MCF 10A (cell line): ENCODE results near the gene NRL. TPM values are rescaled to one million over a fixed set of nuclear protein-coding genes. Genes with fewer than 3 reads are reported as not detected.

Experiments used
- BruUV-seq: library from RNA; stranded (reverse); fragments of 400-500 nt; replicated peaks from 2 replicates; lab custom pipeline; 2021; lab: Mats Ljungman, UMichigan
- CTCF ChIA-PET: fragments of 300-600 bp; sonication (Branson Sonifier 250); formaldehyde crosslinking; extraction: SDS; loops from one replicate; lab custom pipeline; 2021; ENCODE audit warnings: antibody characterized with exemption, inconsistent platforms; lab: Yijun Ruan, JAX
- POLR2A ChIA-PET: fragments of 300-600, 350-650 bp; sonication (Branson Sonifier 250); formaldehyde crosslinking; extraction: SDS; loops from one replicate; lab custom pipeline; 2020; ENCODE audit warnings: antibody characterized with exemption, inconsistent platforms; lab: Yijun Ruan, JAX
- DNase-seq: peaks from one replicate; pipeline ENCODE4 v3.0.0-alpha.2; 2018; ENCODE audit not compliant: unreplicated experiment
- H3K27ac Mint-ChIP-seq: one replicate; pipeline ENCODE4 v1.8.0; 2022; ENCODE audit warnings: mild to moderate bottlenecking, low read depth, mixed read lengths; ENCODE audit not compliant: unreplicated experiment
- H3K27me3 Mint-ChIP-seq: one replicate; pipeline ENCODE4 v1.8.0; 2022; ENCODE audit warnings: mixed read lengths; ENCODE audit not compliant: insufficient read depth, unreplicated experiment
- H3K36me3 Mint-ChIP-seq: one replicate; pipeline ENCODE4 v1.8.0; 2022; ENCODE audit warnings: mild to moderate bottlenecking, moderate library complexity, mixed read lengths; ENCODE audit not compliant: insufficient read depth, unreplicated experiment
- H3K4me1 Mint-ChIP-seq: one replicate; pipeline ENCODE4 v1.8.0; 2022; ENCODE audit warnings: mixed read lengths; ENCODE audit not compliant: insufficient read depth, unreplicated experiment
- H3K4me3 Mint-ChIP-seq: one replicate; pipeline ENCODE4 v1.8.0; 2022; ENCODE audit warnings: mild to moderate bottlenecking, moderate library complexity, mixed read lengths; ENCODE audit not compliant: unreplicated experiment
- H3K9me3 Mint-ChIP-seq: one replicate; pipeline ENCODE4 v1.8.0; 2022; ENCODE audit warnings: mixed read lengths; ENCODE audit not compliant: unreplicated experiment
- CTCF ChIP-seq: fragments of 200-600 bp; IDR thresholded peaks from one replicate; pipeline ENCODE4 v1.8.0; 2022; ENCODE audit warnings: antibody characterized with exemption, mild to moderate bottlenecking; ENCODE audit not compliant: unreplicated experiment
- intact Hi-C: fragments of 100-400 bp; cut with micrococcal nuclease; formaldehyde crosslinking; loops from 2 replicates; pipeline ENCODE4 v1.14.1; 2022
- total RNA-seq: library from RNA; stranded (reverse); gene quantifications from 2 replicates; pipeline ENCODE4 v1.2.3, GENCODE V29; 2022

NRL gene
- total RNA-seq, 1 experiment from 2014 or later: 2.1 TPM

- Mint-ChIP-seq H3K4me3 (peak overlapping the region; percentile 98), H3K4me1 (peaks cover 5% of the 10 kb centered on the region), H3K9me3 (no peaks in the 10 kb centered on the region), H3K27me3 (no peaks in the 10 kb centered on the region), H3K27ac (peak overlapping the region; percentile 7), H3K36me3 (peaks cover 28% of the 10 kb centered on the region)
- no peak for TF ChIP-seq CTCF
- no peak for DNase-seq
- no TSS peak for BruUV-seq
- CTCF ChIA-PET: interaction anchor here (0.6 to 10.3 kb wide), 6 partner anchors 9 to 286 kb away, joined by 3 to 141 read pairs (median 4); partner anchors contain the start of genes CARMIL3, IRF9, PCK2 and PSME1
- POLR2A ChIA-PET: interaction anchor here (0.6 to 5.7 kb wide), 13 partner anchors 8 to 843 kb away, joined by 3 to 114 read pairs (median 5); partner anchors contain the start of genes DCAF11, GMPR2, IPO4 and NEDD8
- intact Hi-C loops: no loop called here
These were observed 30.5 kb upstream of the NRL start for GRCh38 chr14:24145219-24145618.

GRCh38 chr14:24144451-24144850, 29.7 kb upstream of the NRL start:
- BruUV-seq: no TSS peak
- H3K27me3 Mint-ChIP-seq: no peaks in the 10 kb centered on the region
- no peaks in the 10 kb centered on the region for H3K9me3 Mint-ChIP-seq
- POLR2A ChIA-PET: interaction anchor here (0.9 to 5.7 kb wide), 4 partner anchors 9 to 45 kb away, joined by 3 to 41 read pairs (median 6); partner anchors contain the start of genes DCAF11, NRL and PSME1
- H3K27ac Mint-ChIP-seq: peak overlapping the region; percentile 7
- H3K36me3 Mint-ChIP-seq: peaks cover 27% of the 10 kb centered on the region
- CTCF ChIA-PET: interaction anchor here (0.6 to 10.3 kb wide), 3 partner anchors 16 to 287 kb away, joined by 3 to 141 read pairs (median 4); partner anchors contain the start of gene IRF9
- H3K4me1 Mint-ChIP-seq: peaks cover 7% of the 10 kb centered on the region
- intact Hi-C loops: no loop called here
- DNase-seq: no peak
- no peak overlapping the region for H3K4me3 Mint-ChIP-seq
- no peak for TF ChIP-seq CTCF

GRCh38 chr14:24143511-24143910, 28.8 kb upstream of the NRL start:
- no TSS peak for BruUV-seq
- ChIA-PET POLR2A (interaction anchor here (0.7 to 5.7 kb wide), 4 partner anchors 8 to 52 kb away, joined by 3 to 41 read pairs (median 6); partner anchors contain the start of genes DCAF11, NRL, PSME1 and TM9SF1), CTCF (interaction anchor here (1.2 to 10.3 kb wide), 2 partner anchors 17 to 35 kb away, joined by 3 to 141 read pairs; partner anchors contain the start of gene IRF9)
- no peak for DNase-seq
- no peaks in the 10 kb centered on the region for H3K27me3 Mint-ChIP-seq
- H3K27ac Mint-ChIP-seq: no peak overlapping the region
- TF ChIP-seq CTCF: no peak
- H3K9me3 Mint-ChIP-seq: no peaks in the 10 kb centered on the region
- intact Hi-C loops: no loop called here
- no peak overlapping the region for H3K4me3 Mint-ChIP-seq
- peaks cover 11% of the 10 kb centered on the region for H3K4me1 Mint-ChIP-seq
- H3K36me3 Mint-ChIP-seq: peaks cover 27% of the 10 kb centered on the region

- intact Hi-C loops: no loop called here
- H3K4me1 Mint-ChIP-seq: peaks cover 21% of the 10 kb centered on the region
- peak within 1 kb of the TSS; percentile 93 for H3K4me3 Mint-ChIP-seq
- peak; percentile 100 for DNase-seq
- H3K36me3 Mint-ChIP-seq: peaks cover 38% of the 10 kb centered on the region
- peak within 1 kb of the TSS; percentile 64 for H3K27ac Mint-ChIP-seq
- POLR2A ChIA-PET: interaction anchor here (0.6 to 12.5 kb wide), 27 partner anchors 9 to 1046 kb away, joined by 3 to 252 read pairs (median 5); partner anchors contain the start of genes ACIN1, C14orf119, DCAF11 and DHRS1
- H3K9me3 Mint-ChIP-seq: no peaks in the 10 kb centered on the region
- CTCF ChIA-PET: interaction anchor here (0.6 to 1.1 kb wide), 7 partner anchors 23 to 167 kb away, joined by 3 to 6 read pairs (median 3); partner anchors contain the start of genes DCAF11 and PCK2
- H3K27me3 Mint-ChIP-seq: no peaks in the 10 kb centered on the region
- BruUV-seq: TSS peak; percentile 23
- TF ChIP-seq CTCF: peak; percentile 14
These were observed 26.5 kb upstream of the NRL start, which contains the start of gene EMC9 for GRCh38 chr14:24141097-24141880. EMC9 (minus strand) TSS chr14:24141591; CDS start chr14:24141304, 287 bp downstream.
